Cardiac fibroblast (primary cell): Measurements from ENCODE around the gene BCL6.
A peak's percentile ranks its signal among the peaks of the same experiment; 100 is the strongest.

Experiments
- DNase-seq, 2 donors: peaks; one replicate each; pipeline versions ENCODE4 v3.0.0 to v3.0.0-alpha.2; 2010; ENCODE audit warnings: low read depth in 2 of 2
- H3K4me3 ChIP-seq, 2 donors: replicated peaks in 1 of 2; 1 replicate in 1 of 2; 2 replicates in 1 of 2; pipeline ENCODE4 v1.5.1; 2011; ENCODE audit warnings: low read depth in 2 of 2, low read length in 2 of 2, mild to moderate bottlenecking in 2 of 2, moderate library complexity in 1 of 2
- TF ChIP-seq, protein P1 (sequence below): IDR thresholded peaks from one replicate; pipeline ENCODE4 v1.5.1; 2011; ENCODE audit warnings: low read depth, mild to moderate bottlenecking, low read length, inconsistent platforms

BCL6 gene

DNA sequence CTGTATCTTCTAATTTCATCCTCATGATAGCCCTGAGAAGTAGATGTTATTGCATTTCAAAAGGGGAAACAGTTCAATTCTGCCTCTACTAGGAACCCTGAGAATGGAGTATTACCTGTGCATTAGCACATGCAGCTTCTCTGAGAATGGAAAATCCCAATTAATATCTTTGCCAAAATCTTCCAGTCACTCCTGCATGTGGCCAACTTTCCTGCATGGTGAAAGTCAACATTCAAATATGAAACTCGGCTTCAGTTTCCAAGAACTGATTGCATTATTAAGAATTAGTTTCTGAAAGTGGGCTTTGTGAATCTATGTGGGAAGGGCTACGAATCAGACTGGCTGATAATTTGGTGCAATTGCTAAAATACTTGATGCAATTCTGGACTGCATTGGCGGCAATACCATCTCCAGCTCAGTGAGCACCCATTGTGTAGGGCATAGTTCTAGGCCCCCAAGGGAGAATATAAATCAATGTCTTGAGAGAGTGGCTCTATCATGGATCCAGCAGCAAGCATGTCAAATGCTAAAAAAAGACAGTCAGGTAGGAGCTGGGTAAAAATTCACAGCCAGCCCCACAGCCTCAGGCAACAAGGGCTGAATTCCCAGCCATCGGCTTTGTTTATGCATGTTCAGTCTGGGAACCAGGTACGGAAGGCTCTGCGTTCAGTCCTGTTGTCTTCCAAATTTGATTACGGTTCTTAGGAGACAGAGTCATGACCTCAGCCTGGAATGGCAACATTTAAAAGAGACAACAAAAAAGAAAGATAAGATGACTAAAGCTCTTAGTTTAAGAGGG, 18.8 kb upstream of the BCL6 start:
- H3K4me3 ChIP-seq = no peak overlapping the region
- TF ChIP-seq, protein P1, sequence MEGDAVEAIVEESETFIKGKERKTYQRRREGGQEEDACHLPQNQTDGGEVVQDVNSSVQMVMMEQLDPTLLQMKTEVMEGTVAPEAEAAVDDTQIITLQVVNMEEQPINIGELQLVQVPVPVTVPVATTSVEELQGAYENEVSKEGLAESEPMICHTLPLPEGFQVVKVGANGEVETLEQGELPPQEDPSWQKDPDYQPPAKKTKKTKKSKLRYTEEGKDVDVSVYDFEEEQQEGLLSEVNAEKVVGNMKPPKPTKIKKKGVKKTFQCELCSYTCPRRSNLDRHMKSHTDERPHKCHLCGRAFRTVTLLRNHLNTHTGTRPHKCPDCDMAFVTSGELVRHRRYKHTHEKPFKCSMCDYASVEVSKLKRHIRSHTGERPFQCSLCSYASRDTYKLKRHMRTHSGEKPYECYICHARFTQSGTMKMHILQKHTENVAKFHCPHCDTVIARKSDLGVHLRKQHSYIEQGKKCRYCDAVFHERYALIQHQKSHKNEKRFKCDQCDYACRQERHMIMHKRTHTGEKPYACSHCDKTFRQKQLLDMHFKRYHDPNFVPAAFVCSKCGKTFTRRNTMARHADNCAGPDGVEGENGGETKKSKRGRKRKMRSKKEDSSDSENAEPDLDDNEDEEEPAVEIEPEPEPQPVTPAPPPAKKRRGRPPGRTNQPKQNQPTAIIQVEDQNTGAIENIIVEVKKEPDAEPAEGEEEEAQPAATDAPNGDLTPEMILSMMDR = no peak
- no peak for DNase-seq

DNA sequence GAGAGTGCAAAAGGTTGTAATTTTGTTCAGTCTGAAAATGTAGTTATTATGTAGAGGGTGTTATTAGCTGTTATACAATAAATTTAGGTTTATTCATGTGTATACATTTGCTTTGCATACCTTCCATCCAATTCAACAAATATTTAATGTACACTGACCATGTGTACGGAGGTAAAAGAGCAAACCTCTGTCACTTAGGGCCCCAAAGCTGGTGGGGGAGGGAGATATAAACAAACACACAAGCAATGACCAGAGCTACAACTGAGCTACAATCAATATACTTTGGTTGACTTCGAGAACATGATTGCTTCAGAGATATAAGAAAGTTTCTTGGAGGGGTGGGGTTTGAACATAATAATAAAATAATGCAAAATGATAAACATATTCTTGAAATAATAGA, 17.5 kb upstream of the BCL6 start:
- no peak for DNase-seq
- H3K4me3 ChIP-seq = no peak overlapping the region
- TF ChIP-seq, protein P1 = no peak

DNA sequence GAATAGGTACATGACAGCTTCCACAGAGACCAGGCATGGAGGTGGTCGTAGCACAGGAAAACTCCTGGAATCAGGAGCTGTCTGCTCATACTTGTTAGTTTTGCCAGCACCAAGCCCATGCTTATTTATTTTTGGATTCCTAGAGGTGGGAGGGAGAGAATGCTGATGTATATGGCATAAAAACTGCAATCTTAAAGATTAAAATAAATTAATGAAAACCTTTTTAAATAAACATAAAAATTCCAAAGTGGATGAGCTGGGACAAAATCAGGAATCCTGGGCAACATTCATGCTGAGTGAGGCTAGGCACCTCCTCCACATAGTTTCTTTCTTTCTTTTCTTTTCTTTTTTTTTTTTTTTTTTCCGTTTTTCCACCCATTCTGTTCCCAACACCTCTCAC, 14.3 kb upstream of the BCL6 start:
- no peak overlapping the region for H3K4me3 ChIP-seq
- TF ChIP-seq, protein P1 = no peak
- DNase-seq = no peak

DNA sequence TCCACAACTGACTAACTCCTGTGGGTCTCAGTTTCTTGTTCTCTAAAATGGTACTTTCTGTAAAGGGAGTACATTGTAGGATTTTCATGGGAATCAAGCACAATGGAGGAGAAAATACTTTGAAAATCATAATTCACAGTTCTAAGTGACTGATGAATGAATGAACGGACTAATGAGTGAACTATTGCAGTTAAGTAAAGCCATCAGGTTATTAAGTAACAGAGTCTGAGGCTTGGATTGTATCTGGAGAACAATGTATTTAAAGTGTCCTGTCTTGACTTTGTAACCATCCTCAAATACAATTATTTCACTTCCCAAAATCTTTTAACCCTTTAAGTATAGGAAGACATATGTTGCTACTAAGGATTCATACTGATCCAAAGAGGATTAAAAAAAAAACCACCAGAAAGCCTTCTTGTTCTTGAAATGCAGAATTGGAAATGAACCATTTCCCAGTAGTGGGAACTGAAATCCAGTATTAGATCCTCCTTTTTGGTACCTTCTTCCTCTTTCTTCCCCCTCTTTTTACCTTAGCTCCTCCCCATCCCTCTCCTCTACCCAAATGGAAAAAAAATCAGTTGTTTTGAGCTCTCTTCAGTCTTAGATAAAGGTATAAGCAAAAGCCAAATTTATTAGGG, 13.2 kb upstream of the BCL6 start:
- DNase-seq = no peak
- H3K4me3 ChIP-seq = no peak overlapping the region
- TF ChIP-seq, protein P1 = no peak

DNA sequence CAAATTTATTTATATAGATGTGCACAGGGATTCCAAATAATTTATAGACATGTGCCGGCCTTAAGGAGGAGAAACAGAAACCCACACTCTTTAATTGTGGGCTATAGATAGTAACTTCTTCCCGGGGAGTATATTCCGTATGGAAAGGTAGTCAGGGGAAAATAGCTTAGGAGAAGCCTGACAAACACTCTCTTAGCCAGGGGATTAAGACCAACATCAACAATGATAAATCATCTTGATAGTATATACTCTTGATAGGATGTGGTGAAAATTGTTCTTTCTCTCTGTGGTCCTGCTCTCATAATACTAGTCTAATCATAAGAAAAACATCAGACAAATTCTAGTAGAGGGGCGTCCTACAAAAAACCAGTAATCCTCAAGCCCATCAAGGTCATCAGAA, 8.2 kb upstream of the BCL6 start:
- TF ChIP-seq, protein P1 = no peak
- DNase-seq = no peak
- no peak overlapping the region for H3K4me3 ChIP-seq

DNA sequence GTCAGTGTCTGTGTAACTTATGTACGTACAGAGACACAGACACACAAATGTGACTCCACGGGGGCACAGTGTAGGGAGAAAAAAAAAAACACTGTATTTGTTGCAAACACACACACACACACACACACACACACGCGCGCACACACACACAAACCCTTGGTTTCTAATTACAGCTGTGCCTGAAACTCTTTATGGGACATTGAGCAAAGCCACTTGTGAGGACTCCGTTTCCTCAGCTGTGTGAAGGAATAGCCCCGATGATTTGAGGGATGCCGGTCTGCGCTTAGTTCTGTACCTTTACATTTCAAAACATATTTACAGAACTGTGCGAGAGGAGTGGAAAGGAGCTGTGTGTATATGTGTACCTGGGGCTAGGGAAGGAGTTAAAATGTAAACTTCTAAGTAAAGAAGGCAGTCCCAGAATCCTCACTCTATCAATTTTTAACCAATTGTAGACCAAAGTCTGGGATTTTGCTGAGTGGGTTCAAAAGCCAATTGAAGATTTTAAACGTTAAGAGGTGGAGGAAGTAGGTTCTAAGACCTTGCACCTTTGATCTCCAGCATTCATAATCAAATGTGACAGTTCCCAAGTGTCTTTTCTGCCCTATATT, 5.3 kb upstream of the BCL6 start:
- TF ChIP-seq, protein P1 = no peak
- peak overlapping the region in 1 of 2 donors; percentile 6 for H3K4me3 ChIP-seq
- peak in 1 of 2 donors; percentile 26 for DNase-seq
